Measurements from ENCODE around the gene MTMR4.

Gene MTMR4

GRCh38 chr17:58446086-58446485 is 68.4 kb downstream of the MTMR4 start:
- TF ChIP-seq POLR2A (IDR thresholded peaks at IDR 0.05; ENCODE audit: low read depth, low read length) (no peak), POLR2AphosphoS5 (IDR thresholded peaks at IDR 0.05; ENCODE audit: low read depth, low read length) (no peak), TAF1 (IDR thresholded peaks at IDR 0.05; ENCODE audit: borderline replicate concordance, low read depth, low read length) (no peak)
- FAIRE-seq (no peak), DNase-seq (ENCODE audit: insufficient read length) (no peak)

Measured in GM12892 (cell line).